Endothelial cell (in vitro differentiated cells): ENCODE data around the gene DROSHA. TPM values are rescaled to one million over a fixed set of nuclear protein-coding genes. Genes with fewer than 3 reads are reported as not detected.

Source experiments
- DNase-seq: peaks from one replicate; pipeline ENCODE4 v3.0.0; 2021; ENCODE audit warnings: low spot score
- H3K27ac Mint-ChIP-seq: one replicate; pipeline ENCODE4 v1.8.0; 2021; ENCODE audit warnings: mixed read lengths, inconsistent platforms; ENCODE audit not compliant: unreplicated experiment
- H3K27me3 Mint-ChIP-seq: one replicate; pipeline ENCODE4 v1.8.0; 2021; ENCODE audit warnings: mild to moderate bottlenecking, moderate library complexity, mixed read lengths, inconsistent platforms; ENCODE audit not compliant: unreplicated experiment
- H3K36me3 Mint-ChIP-seq: one replicate; pipeline ENCODE4 v1.8.0; 2021; ENCODE audit warnings: mild to moderate bottlenecking, low read depth, mixed read lengths, inconsistent platforms; ENCODE audit not compliant: unreplicated experiment
- H3K4me1 Mint-ChIP-seq: one replicate; pipeline ENCODE4 v1.8.0; 2021; ENCODE audit warnings: mild to moderate bottlenecking, mixed read lengths, inconsistent platforms; ENCODE audit not compliant: unreplicated experiment
- H3K4me3 Mint-ChIP-seq: one replicate; pipeline ENCODE4 v1.8.0; 2021; ENCODE audit warnings: mild to moderate bottlenecking, mixed read lengths, inconsistent platforms; ENCODE audit not compliant: unreplicated experiment
- H3K9me3 Mint-ChIP-seq: one replicate; pipeline ENCODE4 v1.8.0; 2021; ENCODE audit warnings: mixed read lengths, inconsistent platforms; ENCODE audit not compliant: unreplicated experiment
- total RNA-seq: library from RNA; stranded (reverse); fragmentation: NEBNext Ultra II Directional; extraction: Animal tissue kit (Norgen Biotek cat#: 25700); gene quantifications from one replicate; pipeline ENCODE4 v1.2.1, GENCODE V29; 2021; ENCODE audit not compliant: unreplicated experiment
- TF ChIP-seq, protein P1 (sequence below): fragments of 200-600 bp; sonication (generic); IDR thresholded peaks from one replicate; pipeline ENCODE4 v1.5.0; 2021; ENCODE audit warnings: antibody characterized with exemption; ENCODE audit not compliant: unreplicated experiment

Gene DROSHA
- total RNA-seq, 1 donor from 2014 or later, result 98.2 TPM

DNA sequence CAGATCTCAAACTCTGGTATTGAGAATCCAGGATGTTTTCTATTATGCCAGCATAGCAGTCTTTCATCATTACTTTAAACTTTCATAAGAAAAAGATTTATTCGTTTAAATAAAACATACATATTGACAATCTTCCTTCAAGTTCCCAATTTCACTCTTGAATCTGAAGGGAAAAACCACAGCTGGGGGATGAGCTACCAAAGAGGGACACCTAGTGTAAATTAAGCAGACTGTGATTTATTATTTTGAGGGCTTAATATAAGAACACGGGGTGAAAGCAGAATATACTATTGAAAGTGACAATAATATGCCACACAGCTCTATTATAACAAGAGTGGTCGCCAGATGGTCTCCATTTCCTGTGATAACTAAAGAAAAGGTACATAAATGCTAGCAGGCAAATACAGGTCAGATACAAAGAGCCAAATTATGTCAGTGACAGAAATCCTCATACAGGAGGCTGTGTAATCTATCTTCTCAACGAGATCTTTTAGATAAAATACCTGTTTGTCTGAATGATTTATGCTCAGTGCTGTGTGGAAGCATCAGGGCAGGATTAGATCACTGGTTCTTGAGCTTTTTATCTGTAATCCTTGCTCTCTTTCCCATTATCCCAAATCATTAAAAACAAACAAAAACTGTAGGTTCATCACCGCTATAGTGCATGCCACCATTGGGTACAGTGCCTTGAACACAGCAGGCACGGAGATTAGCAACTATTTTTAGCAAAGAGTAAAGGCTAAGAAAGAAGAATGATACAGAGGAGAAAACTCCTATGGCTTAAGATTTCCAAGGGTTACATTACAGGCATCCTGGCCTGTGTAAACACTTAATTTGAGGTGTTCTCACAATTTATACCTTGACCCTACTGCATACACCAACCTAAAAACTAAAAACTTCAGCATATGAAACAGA lies 116.6 kb downstream of the DROSHA start:
- Mint-ChIP-seq H3K27me3 (peaks cover 1% of the 10 kb centered on the region), H3K36me3 (peaks cover 5% of the 10 kb centered on the region), H3K4me3 (no peak overlapping the region), H3K9me3 (no peaks in the 10 kb centered on the region), H3K4me1 (peaks cover 11% of the 10 kb centered on the region), H3K27ac (no peak overlapping the region)
- no peak for DNase-seq
- TF ChIP-seq, protein P1, sequence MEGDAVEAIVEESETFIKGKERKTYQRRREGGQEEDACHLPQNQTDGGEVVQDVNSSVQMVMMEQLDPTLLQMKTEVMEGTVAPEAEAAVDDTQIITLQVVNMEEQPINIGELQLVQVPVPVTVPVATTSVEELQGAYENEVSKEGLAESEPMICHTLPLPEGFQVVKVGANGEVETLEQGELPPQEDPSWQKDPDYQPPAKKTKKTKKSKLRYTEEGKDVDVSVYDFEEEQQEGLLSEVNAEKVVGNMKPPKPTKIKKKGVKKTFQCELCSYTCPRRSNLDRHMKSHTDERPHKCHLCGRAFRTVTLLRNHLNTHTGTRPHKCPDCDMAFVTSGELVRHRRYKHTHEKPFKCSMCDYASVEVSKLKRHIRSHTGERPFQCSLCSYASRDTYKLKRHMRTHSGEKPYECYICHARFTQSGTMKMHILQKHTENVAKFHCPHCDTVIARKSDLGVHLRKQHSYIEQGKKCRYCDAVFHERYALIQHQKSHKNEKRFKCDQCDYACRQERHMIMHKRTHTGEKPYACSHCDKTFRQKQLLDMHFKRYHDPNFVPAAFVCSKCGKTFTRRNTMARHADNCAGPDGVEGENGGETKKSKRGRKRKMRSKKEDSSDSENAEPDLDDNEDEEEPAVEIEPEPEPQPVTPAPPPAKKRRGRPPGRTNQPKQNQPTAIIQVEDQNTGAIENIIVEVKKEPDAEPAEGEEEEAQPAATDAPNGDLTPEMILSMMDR, result no peak

DNA sequence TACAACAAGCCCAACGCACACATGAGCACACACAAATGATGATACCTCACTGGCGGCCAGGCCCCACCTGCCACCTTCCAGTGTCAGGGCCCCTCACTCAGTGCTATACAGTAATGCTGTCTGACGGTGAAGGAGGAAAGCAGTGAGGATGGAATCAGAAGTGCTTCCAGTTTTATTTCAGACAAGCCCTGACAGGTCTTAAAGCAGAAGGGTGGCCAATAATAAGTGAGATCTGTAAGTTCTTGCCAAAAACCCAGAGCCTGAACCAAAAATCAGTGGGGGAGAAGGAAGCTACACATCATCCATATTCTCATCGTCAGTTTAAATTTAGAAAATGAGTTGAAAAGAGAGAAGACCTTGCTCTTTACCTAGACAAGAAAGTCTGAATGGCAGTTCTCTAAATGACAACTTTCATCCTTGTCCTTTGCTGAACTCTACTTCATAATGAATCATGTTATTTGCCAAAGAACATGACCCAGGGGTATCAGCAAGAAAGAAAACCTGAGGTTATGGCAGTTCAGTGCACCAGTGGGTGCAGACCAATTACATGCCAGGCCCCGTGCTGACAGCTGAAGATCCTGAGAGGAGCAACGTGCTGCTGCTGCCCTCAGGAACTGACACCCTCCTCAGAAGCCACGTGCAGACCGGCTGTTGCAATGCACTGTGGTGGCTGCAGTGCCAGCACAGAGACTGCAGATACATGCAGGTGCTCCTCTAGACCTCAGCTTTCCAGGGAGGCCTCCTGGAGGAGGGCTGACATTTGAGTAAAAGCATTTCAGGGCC lies 118.7 kb downstream of the DROSHA start:
- Mint-ChIP-seq H3K4me3 (no peak overlapping the region), H3K4me1 (peaks cover 11% of the 10 kb centered on the region), H3K27me3 (peaks cover 1% of the 10 kb centered on the region), H3K27ac (no peak overlapping the region), H3K36me3 (peaks cover 24% of the 10 kb centered on the region), H3K9me3 (no peaks in the 10 kb centered on the region)
- DNase-seq, result no peak
- TF ChIP-seq, protein P1, result no peak

GRCh38 chr5:31412324-31412723 lies 119.6 kb downstream of the DROSHA start:
- TF ChIP-seq, protein P1, result no peak
- Mint-ChIP-seq H3K27me3 (peaks cover 1% of the 10 kb centered on the region), H3K9me3 (no peaks in the 10 kb centered on the region), H3K36me3 (peaks cover 24% of the 10 kb centered on the region), H3K4me1 (peaks cover 12% of the 10 kb centered on the region), H3K4me3 (no peak overlapping the region), H3K27ac (peak overlapping the region; percentile 87)
- no peak for DNase-seq

- DNase-seq, result no peak
- peaks cover 18% of the 10 kb centered on the region for H3K4me1 Mint-ChIP-seq
- H3K27me3 Mint-ChIP-seq, result peaks cover 1% of the 10 kb centered on the region
- no peaks in the 10 kb centered on the region for H3K9me3 Mint-ChIP-seq
- H3K4me3 Mint-ChIP-seq, result no peak overlapping the region
- TF ChIP-seq, protein P1, result no peak
- peak overlapping the region; percentile 36 for H3K27ac Mint-ChIP-seq
- peaks cover 24% of the 10 kb centered on the region for H3K36me3 Mint-ChIP-seq
These were observed 121.8 kb downstream of the DROSHA start for GRCh38 chr5:31410089-31410488.
